HL-60 (cell line): Measurements from ENCODE around the gene JDP2.

Experiments
- CTCF ChIP-seq: IDR thresholded peaks from one replicate; pipeline ENCODE4 v1.5.1; 2011; ENCODE audit warnings: low read length, control low read depth, inconsistent platforms; ENCODE audit not compliant: insufficient read depth
- GABPA ChIP-seq: IDR thresholded peaks from 2 replicates; pipeline ENCODE4 v1.6.1; 2012; ENCODE audit warnings: low read depth
- REST ChIP-seq: IDR thresholded peaks from 2 replicates; pipeline ENCODE4 v1.6.1; 2012; ENCODE audit warnings: low read depth; ENCODE audit not compliant: insufficient replicate concordance

GRCh38 chr14:75497191-75497590, 69.4 kb downstream of the JDP2 start:
- TF ChIP-seq CTCF (no peak), REST (no peak), GABPA (no peak)
